ENCODE data around the gene GRM4.

GRM4 gene

DNA sequence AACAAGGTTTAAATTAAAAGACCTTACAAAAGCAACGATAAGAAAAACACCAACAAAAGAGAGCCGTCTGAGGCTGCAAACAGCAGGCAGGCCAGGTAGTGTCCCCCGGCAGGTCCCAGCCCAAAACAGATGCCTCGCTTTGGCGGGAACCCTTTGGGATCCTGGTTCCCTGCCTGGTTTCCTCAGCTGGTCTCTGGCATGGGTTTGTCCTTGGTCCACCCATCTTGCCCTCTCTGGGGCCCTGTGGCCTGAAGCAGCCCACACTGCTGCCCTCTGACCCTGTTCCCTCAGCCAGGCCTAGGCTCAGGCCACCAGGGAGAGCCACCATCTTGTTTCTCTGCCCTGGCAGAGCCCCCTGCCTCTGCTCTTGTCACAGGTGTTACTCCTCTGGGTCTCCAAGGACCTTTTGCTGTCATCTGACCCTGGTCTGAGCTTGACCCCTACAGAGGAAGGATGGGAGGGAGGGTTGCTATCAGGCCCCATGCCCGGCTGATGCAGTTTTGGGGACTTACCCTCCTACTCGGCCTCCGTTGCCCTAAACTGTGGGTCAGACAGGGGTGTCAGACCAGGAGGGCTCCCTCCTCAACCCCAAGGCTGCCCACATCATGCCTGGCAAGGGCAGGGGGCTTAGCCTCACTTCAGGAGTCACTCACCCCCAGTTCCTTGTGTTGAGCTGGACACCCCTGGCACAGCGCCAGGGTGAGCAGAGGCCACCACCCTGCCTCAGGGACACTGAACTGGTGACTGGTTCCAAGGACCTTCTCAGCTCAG lies 30.6 kb upstream of the GRM4 start:
- Histone ChIP-seq H3K27ac (ENCODE audit: low read length) (no peak overlapping the region), H3K9me3 (ENCODE audit: insufficient read depth, low read depth, low read length) (no peaks in the 10 kb centered on the region), H3K36me3 (ENCODE audit: insufficient read depth, low read depth, low read length) (no peaks in the 10 kb centered on the region), H3K9ac (ENCODE audit: low read depth, low read length) (no peak overlapping the region), H3K27me3 (ENCODE audit: insufficient read depth, low read length) (no peaks in the 10 kb centered on the region), H3K4me3 (ENCODE audit: low read length) (no peak overlapping the region), H3K4me1 (ENCODE audit: insufficient read depth, low read length) (no peaks in the 10 kb centered on the region)

DNA sequence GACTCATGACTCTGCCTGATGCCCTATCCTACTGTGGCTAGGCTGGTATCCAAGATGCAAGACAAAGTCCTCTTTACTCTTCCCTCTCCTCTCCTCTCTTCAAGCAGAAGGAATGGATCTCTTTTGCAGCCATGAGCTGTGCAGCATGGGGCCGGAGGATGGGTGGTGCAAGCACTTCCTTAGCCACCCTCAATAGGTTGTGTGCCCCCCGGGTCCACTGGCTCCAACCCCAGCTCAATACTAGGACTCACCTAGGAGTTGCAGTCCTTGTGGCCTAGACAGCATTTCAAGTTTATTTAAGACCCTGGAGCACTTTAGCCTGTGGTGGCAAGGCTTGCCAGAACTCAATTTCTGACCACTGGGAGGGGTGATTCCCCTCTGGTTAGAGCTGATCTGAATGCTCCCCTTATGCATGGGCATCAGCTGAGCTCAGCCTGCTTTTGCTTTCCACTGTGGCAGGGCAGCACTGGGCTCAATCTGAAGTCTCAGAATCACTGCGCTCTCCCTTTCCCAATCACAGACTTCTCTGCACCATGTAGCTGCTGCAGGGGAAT lies 29.0 kb upstream of the GRM4 start:
- H3K27me3 ChIP-seq (ENCODE audit: insufficient read depth, low read length): no peaks in the 10 kb centered on the region
- no peak overlapping the region for H3K27ac ChIP-seq (ENCODE audit: low read length)
- H3K4me3 ChIP-seq (ENCODE audit: low read length): no peak overlapping the region
- H3K36me3 ChIP-seq (ENCODE audit: insufficient read depth, low read depth, low read length): no peaks in the 10 kb centered on the region
- H3K9ac ChIP-seq (ENCODE audit: low read depth, low read length): no peak overlapping the region
- no peaks in the 10 kb centered on the region for H3K4me1 ChIP-seq (ENCODE audit: insufficient read depth, low read length)
- no peaks in the 10 kb centered on the region for H3K9me3 ChIP-seq (ENCODE audit: insufficient read depth, low read depth, low read length)

- no peaks in the 10 kb centered on the region for H3K9me3 ChIP-seq (ENCODE audit: insufficient read depth, low read depth, low read length)
- H3K27me3 ChIP-seq (ENCODE audit: insufficient read depth, low read length): no peaks in the 10 kb centered on the region
- H3K27ac ChIP-seq (ENCODE audit: low read length): no peak overlapping the region
- H3K36me3 ChIP-seq (ENCODE audit: insufficient read depth, low read depth, low read length): no peaks in the 10 kb centered on the region
- no peak overlapping the region for H3K9ac ChIP-seq (ENCODE audit: low read depth, low read length)
- H3K4me1 ChIP-seq (ENCODE audit: insufficient read depth, low read length): no peaks in the 10 kb centered on the region
- no peak overlapping the region for H3K4me3 ChIP-seq (ENCODE audit: low read length)
Observed at GRCh38 chr6:34172961-34173775, 27.3 kb upstream of the GRM4 start.

- H3K4me3 ChIP-seq (ENCODE audit: low read length): no peak overlapping the region
- H3K27me3 ChIP-seq (ENCODE audit: insufficient read depth, low read length): no peaks in the 10 kb centered on the region
- no peaks in the 10 kb centered on the region for H3K36me3 ChIP-seq (ENCODE audit: insufficient read depth, low read depth, low read length)
- H3K9ac ChIP-seq (ENCODE audit: low read depth, low read length): no peak overlapping the region
- no peak overlapping the region for H3K27ac ChIP-seq (ENCODE audit: low read length)
- H3K9me3 ChIP-seq (ENCODE audit: insufficient read depth, low read depth, low read length): no peaks in the 10 kb centered on the region
- no peaks in the 10 kb centered on the region for H3K4me1 ChIP-seq (ENCODE audit: insufficient read depth, low read length)
Observed at GRCh38 chr6:34170346-34170745, 24.5 kb upstream of the GRM4 start.

GRCh38 chr6:34169897-34170296 lies 24.0 kb upstream of the GRM4 start:
- no peaks in the 10 kb centered on the region for H3K9me3 ChIP-seq (ENCODE audit: insufficient read depth, low read depth, low read length)
- no peaks in the 10 kb centered on the region for H3K27me3 ChIP-seq (ENCODE audit: insufficient read depth, low read length)
- no peak overlapping the region for H3K4me3 ChIP-seq (ENCODE audit: low read length)
- no peak overlapping the region for H3K27ac ChIP-seq (ENCODE audit: low read length)
- no peaks in the 10 kb centered on the region for H3K36me3 ChIP-seq (ENCODE audit: insufficient read depth, low read depth, low read length)
- H3K9ac ChIP-seq (ENCODE audit: low read depth, low read length): no peak overlapping the region
- H3K4me1 ChIP-seq (ENCODE audit: insufficient read depth, low read length): no peaks in the 10 kb centered on the region

GRCh38 chr6:34161857-34162515 lies 16.1 kb upstream of the GRM4 start:
- H3K4me3 ChIP-seq (ENCODE audit: low read length): no peak overlapping the region
- H3K27me3 ChIP-seq (ENCODE audit: insufficient read depth, low read length): no peaks in the 10 kb centered on the region
- H3K36me3 ChIP-seq (ENCODE audit: insufficient read depth, low read depth, low read length): no peaks in the 10 kb centered on the region
- H3K9ac ChIP-seq (ENCODE audit: low read depth, low read length): no peak overlapping the region
- H3K9me3 ChIP-seq (ENCODE audit: insufficient read depth, low read depth, low read length): peaks cover 8% of the 10 kb centered on the region
- H3K4me1 ChIP-seq (ENCODE audit: insufficient read depth, low read length): no peaks in the 10 kb centered on the region
- H3K27ac ChIP-seq (ENCODE audit: low read length): no peak overlapping the region

DNA sequence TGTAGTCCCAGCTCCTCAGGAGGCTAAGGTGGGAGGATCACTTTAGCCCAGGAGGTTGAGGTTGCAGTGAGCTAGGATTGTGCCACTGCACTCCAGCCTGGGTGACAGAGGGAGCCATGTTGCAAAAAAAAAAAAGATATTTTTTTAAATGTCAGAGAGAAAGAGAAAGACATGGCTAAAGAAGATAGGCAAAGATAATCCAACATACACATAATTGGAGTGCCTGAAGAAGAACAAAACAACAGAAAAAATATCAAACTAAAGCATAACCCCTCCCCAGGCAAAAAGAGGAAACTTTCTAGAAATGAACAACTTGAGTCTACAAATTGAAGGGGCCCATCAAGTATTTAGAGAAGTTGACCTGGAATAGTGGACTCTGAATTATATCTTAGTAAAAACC lies 14.0 kb upstream of the GRM4 start:
- peaks cover 8% of the 10 kb centered on the region for H3K9me3 ChIP-seq (ENCODE audit: insufficient read depth, low read depth, low read length)
- H3K27me3 ChIP-seq (ENCODE audit: insufficient read depth, low read length): peaks cover 11% of the 10 kb centered on the region
- no peak overlapping the region for H3K4me3 ChIP-seq (ENCODE audit: low read length)
- no peak overlapping the region for H3K9ac ChIP-seq (ENCODE audit: low read depth, low read length)
- H3K36me3 ChIP-seq (ENCODE audit: insufficient read depth, low read depth, low read length): no peaks in the 10 kb centered on the region
- no peak overlapping the region for H3K27ac ChIP-seq (ENCODE audit: low read length)
- no peaks in the 10 kb centered on the region for H3K4me1 ChIP-seq (ENCODE audit: insufficient read depth, low read length)

DNA sequence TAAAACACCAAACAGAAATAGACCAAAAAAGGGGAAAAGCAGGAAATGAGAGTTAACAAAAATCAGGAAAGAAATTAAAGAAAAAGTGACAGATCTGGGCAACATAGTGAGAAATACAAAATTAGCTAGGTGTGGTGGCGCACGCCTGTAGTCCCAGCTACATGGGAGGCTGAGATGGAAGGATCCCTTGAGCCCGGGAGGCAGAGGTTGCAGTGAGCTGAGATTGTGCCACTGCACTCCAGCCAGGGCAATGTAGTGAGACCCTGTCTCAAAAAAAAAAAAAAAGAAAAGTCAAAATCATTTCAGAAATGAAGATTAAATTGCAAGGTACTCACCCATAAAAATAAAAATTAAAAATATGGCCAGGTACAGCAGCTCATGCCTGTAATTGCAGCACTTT lies 13.0 kb upstream of the GRM4 start:
- Histone ChIP-seq H3K9ac (ENCODE audit: low read depth, low read length) (no peak overlapping the region), H3K4me1 (ENCODE audit: insufficient read depth, low read length) (no peaks in the 10 kb centered on the region), H3K27me3 (ENCODE audit: insufficient read depth, low read length) (peaks cover 19% of the 10 kb centered on the region), H3K4me3 (ENCODE audit: low read length) (no peak overlapping the region), H3K36me3 (ENCODE audit: insufficient read depth, low read depth, low read length) (no peaks in the 10 kb centered on the region), H3K9me3 (ENCODE audit: insufficient read depth, low read depth, low read length) (peaks cover 8% of the 10 kb centered on the region), H3K27ac (ENCODE audit: low read length) (no peak overlapping the region)

DNA sequence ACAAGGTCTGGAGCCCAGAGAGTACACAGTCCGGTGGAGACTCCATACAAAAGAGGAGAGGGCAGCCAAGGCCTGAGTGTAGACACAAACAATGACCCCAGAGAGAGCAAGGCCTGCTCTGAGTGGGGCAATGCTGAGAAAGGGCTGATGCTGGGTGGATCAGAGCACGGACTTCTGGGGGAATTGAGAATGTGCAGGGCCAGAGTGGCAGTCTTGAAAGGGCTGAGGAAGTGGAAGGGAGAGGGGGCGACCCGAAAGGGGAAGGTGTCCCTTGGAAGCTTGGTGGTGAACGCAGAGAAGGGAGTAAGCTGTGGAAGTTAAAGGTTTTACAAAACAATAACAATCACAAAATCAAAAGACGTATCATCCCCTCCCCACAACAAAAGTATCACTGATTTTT lies 12.0 kb upstream of the GRM4 start:
- no peak overlapping the region for H3K27ac ChIP-seq (ENCODE audit: low read length)
- H3K4me3 ChIP-seq (ENCODE audit: low read length): no peak overlapping the region
- H3K27me3 ChIP-seq (ENCODE audit: insufficient read depth, low read length): peaks cover 29% of the 10 kb centered on the region
- no peaks in the 10 kb centered on the region for H3K4me1 ChIP-seq (ENCODE audit: insufficient read depth, low read length)
- H3K9ac ChIP-seq (ENCODE audit: low read depth, low read length): no peak overlapping the region
- no peaks in the 10 kb centered on the region for H3K36me3 ChIP-seq (ENCODE audit: insufficient read depth, low read depth, low read length)
- peaks cover 8% of the 10 kb centered on the region for H3K9me3 ChIP-seq (ENCODE audit: insufficient read depth, low read depth, low read length)

- Histone ChIP-seq H3K4me3 (ENCODE audit: low read length) (no peak overlapping the region), H3K9ac (ENCODE audit: low read depth, low read length) (no peak overlapping the region), H3K27ac (ENCODE audit: low read length) (no peak overlapping the region), H3K9me3 (ENCODE audit: insufficient read depth, low read depth, low read length) (peaks cover 8% of the 10 kb centered on the region), H3K27me3 (ENCODE audit: insufficient read depth, low read length) (peaks cover 34% of the 10 kb centered on the region), H3K4me1 (ENCODE audit: insufficient read depth, low read length) (no peaks in the 10 kb centered on the region), H3K36me3 (ENCODE audit: insufficient read depth, low read depth, low read length) (no peaks in the 10 kb centered on the region)
Observed at GRCh38 chr6:34157236-34157830, 11.4 kb upstream of the GRM4 start.

- Histone ChIP-seq H3K27ac (ENCODE audit: low read length) (no peak overlapping the region), H3K36me3 (ENCODE audit: insufficient read depth, low read depth, low read length) (no peaks in the 10 kb centered on the region), H3K9ac (ENCODE audit: low read depth, low read length) (no peak overlapping the region), H3K4me3 (ENCODE audit: low read length) (no peak overlapping the region; the same call in 1 of the 2 replicates), H3K4me1 (ENCODE audit: insufficient read depth, low read length) (0 out of 2 replicates have a peak, but pooled peaks cover 2% of the 10 kb centered on the region), H3K27me3 (ENCODE audit: insufficient read depth, low read length) (peaks cover 50% of the 10 kb centered on the region), H3K9me3 (ENCODE audit: insufficient read depth, low read depth, low read length) (peaks cover 8% of the 10 kb centered on the region)
Observed at GRCh38 chr6:34155471-34156300, 9.8 kb upstream of the GRM4 start.

Measured in iPS-20b (cell line).